HFFc6 (cell line): ENCODE data around the gene PLD1. TPM values are rescaled to one million over a fixed set of nuclear protein-coding genes. Genes with fewer than 3 reads are reported as not detected.

Source experiments
- DNase-seq: peaks from one replicate; pipeline ENCODE4 v3.0.0-alpha.2; 2018
- H3K27ac Mint-ChIP-seq: 2 replicates; pipeline ENCODE4 v1.8.0; 2020; ENCODE audit warnings: mild to moderate bottlenecking, mixed read lengths
- H3K27me3 Mint-ChIP-seq: 2 replicates; pipeline ENCODE4 v1.8.0; 2021; ENCODE audit warnings: mild to moderate bottlenecking, moderate library complexity, mixed read lengths; ENCODE audit not compliant: insufficient read depth
- H3K36me3 Mint-ChIP-seq: 2 replicates; pipeline ENCODE4 v1.8.0; 2021; ENCODE audit warnings: low read depth, mixed read lengths
- H3K4me1 Mint-ChIP-seq: 2 replicates; pipeline ENCODE4 v1.8.0; 2020; ENCODE audit warnings: low read depth, mixed read lengths
- H3K4me3 Mint-ChIP-seq: 2 replicates; pipeline ENCODE4 v1.8.0; 2020; ENCODE audit warnings: mild to moderate bottlenecking, moderate library complexity, mixed read lengths
- H3K9me3 Mint-ChIP-seq: 2 replicates; pipeline ENCODE4 v1.8.0; 2020; ENCODE audit warnings: mild to moderate bottlenecking, mixed read lengths
- total RNA-seq, 6 experiments: library from RNA; stranded (reverse); fragmentation: NEBNext Ultra II Directional; extraction: Animal tissue kit (Norgen Biotek cat#: 25700); gene quantifications; 2 replicates in 1 of 6; 3 replicates in 5 of 6; pipeline ENCODE4 v1.2.3, GENCODE V29; 2021
- TF ChIP-seq, protein P1 (sequence below): fragments of 200-600 bp; sonication (generic); IDR thresholded peaks from 2 replicates; pipeline ENCODE4 v1.5.0; 2021; ENCODE audit warnings: antibody characterized with exemption, mild to moderate bottlenecking

The PLD1 gene
- total RNA-seq, 6 experiments from 2014 or later, result 4.1 to 6.0 (median 5.3) TPM

DNA sequence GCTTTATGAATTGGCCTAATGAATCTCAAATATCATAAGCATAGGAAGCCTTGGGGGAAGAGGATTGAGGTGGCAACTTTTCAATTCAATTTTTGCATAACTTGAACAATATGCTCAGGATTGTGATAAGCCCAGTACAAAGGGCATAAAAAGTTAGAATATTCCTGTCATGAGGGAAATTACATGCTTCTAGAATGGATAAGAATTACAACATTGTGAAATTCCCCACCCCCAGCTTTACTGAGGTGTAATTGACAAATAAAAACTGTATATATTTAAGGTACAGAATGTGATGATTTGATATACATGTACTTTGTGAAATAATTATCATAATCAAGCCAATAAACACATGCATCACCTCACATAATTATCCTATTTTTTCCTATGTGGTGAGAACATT is 217.5 kb downstream of the PLD1 start:
- Mint-ChIP-seq H3K4me1 (no peaks in the 10 kb centered on the region), H3K4me3 (no peak overlapping the region), H3K9me3 (no peaks in the 10 kb centered on the region), H3K36me3 (no peaks in the 10 kb centered on the region), H3K27ac (no peak overlapping the region), H3K27me3 (peaks cover 13% of the 10 kb centered on the region)
- TF ChIP-seq, protein P1, sequence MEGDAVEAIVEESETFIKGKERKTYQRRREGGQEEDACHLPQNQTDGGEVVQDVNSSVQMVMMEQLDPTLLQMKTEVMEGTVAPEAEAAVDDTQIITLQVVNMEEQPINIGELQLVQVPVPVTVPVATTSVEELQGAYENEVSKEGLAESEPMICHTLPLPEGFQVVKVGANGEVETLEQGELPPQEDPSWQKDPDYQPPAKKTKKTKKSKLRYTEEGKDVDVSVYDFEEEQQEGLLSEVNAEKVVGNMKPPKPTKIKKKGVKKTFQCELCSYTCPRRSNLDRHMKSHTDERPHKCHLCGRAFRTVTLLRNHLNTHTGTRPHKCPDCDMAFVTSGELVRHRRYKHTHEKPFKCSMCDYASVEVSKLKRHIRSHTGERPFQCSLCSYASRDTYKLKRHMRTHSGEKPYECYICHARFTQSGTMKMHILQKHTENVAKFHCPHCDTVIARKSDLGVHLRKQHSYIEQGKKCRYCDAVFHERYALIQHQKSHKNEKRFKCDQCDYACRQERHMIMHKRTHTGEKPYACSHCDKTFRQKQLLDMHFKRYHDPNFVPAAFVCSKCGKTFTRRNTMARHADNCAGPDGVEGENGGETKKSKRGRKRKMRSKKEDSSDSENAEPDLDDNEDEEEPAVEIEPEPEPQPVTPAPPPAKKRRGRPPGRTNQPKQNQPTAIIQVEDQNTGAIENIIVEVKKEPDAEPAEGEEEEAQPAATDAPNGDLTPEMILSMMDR, result no peak
- no peak for DNase-seq

DNA sequence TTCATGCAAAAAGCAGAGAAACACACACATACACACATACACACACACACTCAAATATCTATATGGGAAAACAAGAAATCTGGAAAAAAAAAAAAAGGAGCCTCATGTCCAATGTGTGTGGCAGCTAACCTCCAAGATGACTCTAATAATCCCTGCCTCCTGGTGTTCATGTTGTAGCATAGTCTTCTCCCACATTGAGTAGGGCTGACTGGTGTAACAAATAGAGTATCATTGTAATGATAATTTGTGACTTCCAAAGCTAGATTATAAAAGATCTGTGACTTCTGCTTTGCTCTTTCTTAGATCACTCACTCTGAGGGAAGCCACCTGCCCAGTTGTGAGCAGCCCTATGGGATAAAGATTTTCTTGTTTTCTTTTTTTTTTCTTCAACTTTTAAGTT is 219.2 kb downstream of the PLD1 start:
- Mint-ChIP-seq H3K4me3 (no peak overlapping the region), H3K36me3 (no peaks in the 10 kb centered on the region), H3K27me3 (peaks cover 14% of the 10 kb centered on the region), H3K27ac (no peak overlapping the region), H3K4me1 (no peaks in the 10 kb centered on the region), H3K9me3 (no peaks in the 10 kb centered on the region)
- TF ChIP-seq, protein P1, result no peak
- no peak for DNase-seq

DNA sequence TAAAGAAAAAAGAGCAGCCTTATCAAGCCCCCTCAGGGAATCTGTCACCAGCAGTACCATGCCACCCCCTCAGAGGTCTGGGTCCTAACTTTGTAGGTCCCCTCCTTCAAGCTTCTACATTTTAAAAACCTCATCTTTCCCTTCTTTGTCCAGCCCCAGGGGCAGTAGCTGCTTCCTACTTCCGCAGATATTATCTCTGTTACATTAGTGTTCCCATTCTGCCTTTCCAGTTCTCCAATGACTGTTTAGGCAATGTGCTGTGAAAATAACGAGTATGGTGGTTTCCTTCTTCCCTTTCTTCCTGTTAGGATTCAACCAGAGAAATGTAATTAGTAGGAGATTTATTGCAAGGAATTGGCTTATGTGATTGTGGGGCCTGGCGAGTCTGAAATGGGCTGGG is 224.0 kb downstream of the PLD1 start:
- H3K4me3 Mint-ChIP-seq, result no peak overlapping the region
- no peak for DNase-seq
- H3K36me3 Mint-ChIP-seq, result no peaks in the 10 kb centered on the region
- no peaks in the 10 kb centered on the region for H3K9me3 Mint-ChIP-seq
- TF ChIP-seq, protein P1, result no peak
- peaks cover 13% of the 10 kb centered on the region for H3K27me3 Mint-ChIP-seq
- H3K27ac Mint-ChIP-seq, result no peak overlapping the region
- H3K4me1 Mint-ChIP-seq, result no peaks in the 10 kb centered on the region

DNA sequence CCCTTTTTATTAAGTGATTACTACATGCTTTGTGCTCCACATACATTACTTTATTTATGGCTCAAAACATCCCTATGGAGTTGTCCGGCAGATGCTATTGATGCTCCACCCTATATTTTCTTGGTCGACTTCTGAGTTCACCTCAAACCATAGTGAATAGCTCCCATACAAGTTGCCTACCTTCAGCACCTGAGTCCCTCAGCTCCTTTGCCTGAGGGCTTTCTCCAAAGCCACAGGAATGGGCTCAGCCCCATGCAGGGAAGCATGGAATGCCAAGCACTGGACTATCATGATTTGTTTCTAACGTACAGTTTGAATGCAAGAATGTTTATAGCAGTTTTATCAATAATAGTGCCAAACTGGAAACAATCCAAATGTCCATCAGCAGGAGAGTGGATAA is 225.2 kb downstream of the PLD1 start:
- H3K4me1 Mint-ChIP-seq, result no peaks in the 10 kb centered on the region
- H3K9me3 Mint-ChIP-seq, result no peaks in the 10 kb centered on the region; the same call in 1 of the 2 replicates
- no peaks in the 10 kb centered on the region for H3K36me3 Mint-ChIP-seq
- peaks cover 13% of the 10 kb centered on the region for H3K27me3 Mint-ChIP-seq
- no peak overlapping the region for H3K4me3 Mint-ChIP-seq
- H3K27ac Mint-ChIP-seq, result no peak overlapping the region
- no peak for DNase-seq
- TF ChIP-seq, protein P1, result no peak

DNA sequence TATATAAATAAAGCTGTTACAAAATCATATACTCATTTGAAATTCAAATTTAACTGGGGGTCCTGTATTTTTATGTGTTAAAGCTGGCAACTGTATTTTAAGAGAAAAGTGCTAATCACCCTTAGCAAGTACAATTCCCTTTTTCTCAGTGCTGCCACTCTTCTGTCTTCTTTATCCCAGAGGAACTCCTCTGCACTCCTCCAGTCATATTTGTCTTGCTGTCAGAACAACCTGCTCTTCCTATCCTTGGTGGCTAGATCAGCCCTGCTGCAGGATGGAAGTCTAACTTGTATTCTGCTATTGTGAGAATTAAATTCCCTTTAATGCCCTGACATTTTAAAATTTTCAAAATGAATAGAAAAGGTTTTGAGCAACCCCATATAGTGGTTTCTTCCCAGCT is 226.2 kb downstream of the PLD1 start:
- Mint-ChIP-seq H3K36me3 (no peaks in the 10 kb centered on the region), H3K9me3 (no peaks in the 10 kb centered on the region; the same call in 1 of the 2 replicates), H3K4me1 (no peaks in the 10 kb centered on the region), H3K27me3 (peaks cover 13% of the 10 kb centered on the region), H3K27ac (no peak overlapping the region), H3K4me3 (no peak overlapping the region)
- TF ChIP-seq, protein P1, result no peak
- no peak for DNase-seq
